AG20443 (cell line): ENCODE results near the gene AP2B1.
A peak's percentile ranks its signal among the peaks of the same experiment; 100 is the strongest.
"Not testable (repeated sequence)": the region's sequence is repeated elsewhere in the genome, so short reads cannot be mapped to it uniquely, and the experiment has no call there.

ENCODE experiments used
- DNase-seq: peaks from one replicate; pipeline ENCODE4 v3.0.0; 2012; ENCODE audit warnings: low spot score, mixed read lengths

The AP2B1 gene

GRCh38 chr17:35577830-35578196 is 9.3 kb upstream of the AP2B1 start:
- peak; percentile 27 for DNase-seq

- DNase-seq = peak; percentile 90
Observed at GRCh38 chr17:35578197-35578928, 8.8 kb upstream of the AP2B1 start, which contains the start of gene PEX12. Gene PEX12, minus strand, starts transcription at chr17:35578571. Its CDS starts 550 bp downstream, at chr17:35578021.

- DNase-seq = no peak
Observed at GRCh38 chr17:35578929-35579432, 8.1 kb upstream of the AP2B1 start.

DNA sequence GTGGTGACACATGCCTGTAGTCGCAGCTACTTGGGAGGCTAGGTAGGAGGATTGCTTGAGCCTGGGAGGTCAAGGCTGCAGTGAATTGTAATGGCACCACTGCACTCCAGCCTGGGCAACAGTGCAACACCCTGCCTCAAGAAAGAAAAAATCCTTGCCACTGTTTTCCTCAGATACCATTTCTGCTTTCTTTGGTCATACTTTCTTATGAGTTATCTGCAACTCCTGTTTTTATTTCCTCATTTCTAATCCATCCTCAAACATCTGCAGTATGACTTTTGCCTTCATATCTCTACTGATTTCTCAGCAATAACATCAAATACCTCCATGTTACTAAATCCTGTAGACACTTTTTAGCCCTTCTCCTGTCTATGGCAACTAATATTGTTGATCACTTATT is 3.1 kb upstream of the AP2B1 start:
- no peak for DNase-seq

- DNase-seq = no peak
Observed at GRCh38 chr17:35586569-35587073, 501 bp upstream of the AP2B1 start.

GRCh38 chr17:35588196-35588920 is 1.2 kb downstream of the AP2B1 start:
- DNase-seq = no peak

GRCh38 chr17:35596072-35596471 is 8.9 kb downstream of the AP2B1 start:
- DNase-seq = no peak

GRCh38 chr17:35596530-35597233 is 9.6 kb downstream of the AP2B1 start:
- DNase-seq = no peak

GRCh38 chr17:35597604-35598003 is 10.5 kb downstream of the AP2B1 start:
- DNase-seq = no peak

DNA sequence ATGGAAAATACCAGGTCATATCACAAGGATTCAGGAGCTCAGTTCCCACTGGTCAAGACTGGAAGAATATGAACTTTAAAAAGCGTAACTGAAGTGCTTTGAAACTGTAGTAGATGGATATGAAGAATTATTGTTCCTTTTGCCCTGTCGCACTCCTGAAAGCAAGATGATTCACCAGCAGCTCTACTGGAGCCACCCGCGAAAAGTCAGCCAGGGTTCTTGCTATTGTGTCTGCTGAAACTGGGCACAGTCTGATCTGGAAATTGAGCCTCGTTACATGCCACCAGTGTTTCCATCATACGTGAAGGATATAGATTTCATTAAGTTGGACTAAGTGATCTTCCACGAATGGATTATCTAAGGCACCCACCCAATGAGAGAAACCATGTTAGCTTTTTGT is 16.6 kb downstream of the AP2B1 start:
- no peak for DNase-seq

DNA sequence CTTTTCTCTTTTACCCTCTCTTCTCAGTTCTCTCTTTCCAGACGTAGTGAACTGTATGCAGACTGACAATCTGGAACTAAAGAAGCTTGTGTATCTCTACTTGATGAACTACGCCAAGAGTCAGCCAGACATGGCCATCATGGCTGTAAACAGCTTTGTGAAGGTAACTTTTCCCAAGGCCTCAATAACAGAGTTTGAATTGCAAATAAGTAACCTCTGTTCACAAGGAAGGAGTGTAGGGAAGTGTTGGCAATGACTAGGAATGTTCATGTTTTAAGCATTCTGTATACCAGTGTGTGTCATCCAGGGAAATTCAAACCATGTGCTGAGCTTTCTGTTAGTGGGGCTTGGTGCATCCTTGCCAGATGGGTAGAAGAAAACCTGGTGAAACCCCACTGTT is 18.6 kb downstream of the AP2B1 start:
- DNase-seq = peak; percentile 84

GRCh38 chr17:35607239-35607847 is 20.2 kb downstream of the AP2B1 start:
- DNase-seq = no peak

DNA sequence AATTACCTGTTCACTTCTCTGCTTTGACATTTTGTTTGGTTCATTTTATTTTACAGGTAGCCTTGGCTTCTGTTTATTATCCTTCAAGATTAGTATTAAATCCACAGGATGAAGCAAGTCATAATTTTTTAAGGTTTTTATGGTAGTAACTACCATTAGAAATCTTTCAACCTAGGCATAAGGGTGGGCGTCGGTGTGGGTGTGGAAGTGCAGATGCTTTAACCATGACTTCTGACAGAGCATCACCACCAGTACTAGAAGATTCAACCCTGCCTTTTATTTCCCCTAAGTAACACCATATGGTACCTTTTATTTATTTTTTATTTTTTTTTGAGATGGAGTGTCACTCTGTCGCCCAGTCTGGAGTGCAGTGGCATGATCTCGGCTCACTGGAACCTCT is 22.7 kb downstream of the AP2B1 start:
- DNase-seq = no peak

DNA sequence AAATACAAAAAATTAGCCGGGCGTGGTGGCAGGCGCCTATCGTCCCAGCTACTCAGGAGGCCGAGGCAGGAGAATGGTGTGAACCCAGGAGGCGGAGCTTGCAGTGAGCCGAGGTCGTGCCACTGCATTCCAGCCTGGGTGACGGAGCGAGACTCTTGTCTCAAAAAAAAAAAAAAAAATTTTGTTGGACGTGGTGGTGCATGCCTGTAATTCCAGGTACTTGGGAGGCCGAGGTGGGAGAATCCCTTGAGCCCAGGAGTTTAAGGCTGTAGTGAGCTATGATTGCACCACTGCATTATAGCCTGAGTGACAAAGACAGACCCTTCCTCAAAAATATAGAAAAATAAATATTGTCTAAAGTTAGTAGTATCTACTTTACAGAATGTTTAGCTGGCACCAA is 23.6 kb downstream of the AP2B1 start:
- not testable (repeated sequence) for DNase-seq

DNA sequence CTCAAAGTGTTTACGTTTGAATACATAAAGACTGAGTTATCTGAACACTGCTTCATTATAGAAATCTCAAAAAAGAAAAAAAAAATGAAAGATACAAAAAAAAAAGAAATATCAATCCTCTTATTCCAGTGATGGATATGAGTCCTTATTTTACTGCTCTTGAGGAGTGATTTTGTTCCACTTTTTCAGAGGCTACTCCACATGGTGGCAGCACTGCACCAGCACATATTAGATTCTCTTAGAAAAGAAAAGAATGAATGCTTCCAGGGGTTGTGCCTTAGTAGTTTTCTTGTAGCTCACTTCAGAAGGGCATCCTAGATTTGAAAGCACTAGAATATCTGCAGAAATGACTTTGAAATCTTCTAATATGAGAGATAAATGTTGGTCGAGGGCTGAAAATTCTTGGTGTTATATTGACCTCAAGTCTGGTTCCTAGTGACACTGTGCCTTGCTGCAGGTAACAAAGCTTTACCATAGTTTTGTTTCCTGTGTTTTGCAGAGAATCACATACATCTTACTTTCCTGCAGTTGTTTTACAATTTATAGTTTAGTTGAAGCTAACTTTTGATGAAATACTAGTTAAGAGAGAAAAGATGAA is 25.9 kb downstream of the AP2B1 start:
- DNase-seq = peak; percentile 37

DNA sequence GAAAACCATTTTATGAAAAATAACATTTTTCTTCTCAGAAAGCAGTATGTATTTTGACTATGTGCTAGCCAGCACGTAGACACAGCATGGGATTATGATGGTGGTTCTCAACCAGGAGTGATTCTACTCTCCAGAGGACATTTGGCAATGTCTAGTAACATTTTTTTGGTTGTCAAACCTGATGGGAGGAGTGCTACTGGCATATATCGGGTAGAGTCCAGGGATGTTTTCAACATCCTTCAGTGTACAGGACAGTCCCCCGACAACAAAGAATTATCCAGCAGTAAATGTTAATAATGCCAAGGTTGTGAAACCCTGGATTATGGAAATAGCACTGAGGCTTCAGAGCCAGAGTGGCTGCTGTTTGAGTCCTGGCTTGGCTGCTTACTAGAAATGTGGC is 27.7 kb downstream of the AP2B1 start:
- no peak for DNase-seq

GRCh38 chr17:35616536-35616935 is 29.4 kb downstream of the AP2B1 start:
- DNase-seq = no peak

DNA sequence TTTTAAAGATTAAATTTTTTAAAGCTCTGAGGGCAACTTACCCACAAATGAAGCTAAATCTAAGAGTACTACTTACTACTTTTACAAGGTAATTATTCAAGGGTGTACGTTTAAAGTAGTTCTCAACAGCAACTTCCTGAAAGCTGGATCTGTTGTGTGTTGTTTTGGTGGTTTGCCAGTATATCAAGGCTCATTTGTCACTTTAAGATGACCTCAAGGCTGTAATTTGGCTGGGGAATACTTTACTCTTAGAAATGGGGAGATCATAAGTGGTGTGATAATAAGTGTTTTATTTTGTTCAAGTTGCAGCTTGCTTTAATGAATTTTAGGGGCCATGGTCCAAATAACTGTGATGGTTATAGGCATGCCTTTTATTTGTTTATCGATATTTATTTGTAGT is 30.4 kb downstream of the AP2B1 start:
- no peak for DNase-seq

GRCh38 chr17:35618628-35619027 is 31.5 kb downstream of the AP2B1 start:
- DNase-seq = no peak

DNA sequence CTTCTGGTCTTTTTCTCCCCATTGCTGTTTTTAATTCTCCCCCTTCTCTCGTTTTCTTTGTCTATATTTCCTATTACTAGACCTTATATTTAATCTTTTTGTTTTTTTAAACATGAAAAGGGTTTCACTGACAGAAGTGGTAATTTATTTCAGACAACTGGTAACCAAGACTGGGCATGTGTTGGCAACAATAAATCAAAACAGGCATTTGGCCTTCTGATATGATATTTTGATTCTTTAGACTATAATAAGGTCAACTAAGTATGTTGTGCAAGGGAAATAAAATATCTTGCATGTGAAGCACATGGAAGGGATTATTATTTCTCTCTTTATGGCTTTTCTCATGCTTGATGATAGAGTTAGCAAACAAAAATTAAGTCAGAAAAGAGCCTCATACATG is 34.6 kb downstream of the AP2B1 start:
- DNase-seq = no peak

- no peak for DNase-seq
Observed at GRCh38 chr17:35627417-35627816, 40.3 kb downstream of the AP2B1 start.
